Adipose tissue (tissue), 3 donors: Measurements from ENCODE around the gene CD300LF. TPM values are rescaled to one million over a fixed set of nuclear protein-coding genes. Genes with fewer than 3 reads are reported as not detected.

Experiments used
- H3K27ac ChIP-seq: one replicate; pipeline ENCODE4 v1.5.1; 2013; ENCODE audit warnings: low read depth, low read length
- WGBS, 3 donors: extraction: QIAGEN DNeasy Blood & Tissue Kit; methylation state at CpG; one replicate each; pipeline ENCODE4 v1.1.7; 2013; 5-methylcytosine and 5-hydroxymethylcytosine counted together
- polyA plus RNA-seq, 3 donors: library from polyadenylated mRNA; stranded (reverse); fragments of 200-250 nt; gene quantifications; one replicate each; pipeline ENCODE4 v1.2.3, GENCODE V29; 2013
- donor health status: healthy with polysubstance abuse.
- donor health status: Bipolar disorder and iron deficiency.
- donor health status: healthy.

CD300LF gene
- polyA plus RNA-seq, 3 donors: 0.36 to 2.3 (median 1.3) TPM

- 0 to 1% (median 0%) methylated on average over 66 to 90 of the region's 90 CpGs for WGBS, 3 donors
- H3K27ac ChIP-seq: no peak within 1 kb of the TSS
Measured at GRCh38 chr17:74748529-74749278, 36.0 kb upstream of the CD300LF start, which contains the start of gene NHERF1. Gene NHERF1, plus strand, starts transcription at chr17:74748628. Its CDS starts 219 bp downstream, at chr17:74748847.

- 0% methylated on average over 33 to 34 of the region's 34 CpGs for WGBS, 3 donors
Measured at GRCh38 chr17:74748279-74748528, 35.5 kb upstream of the CD300LF start.

GRCh38 chr17:74746922-74747321 is 34.2 kb upstream of the CD300LF start:
- no peak overlapping the region for H3K27ac ChIP-seq
- 24 to 49% (median 25%) methylated on average over 6 of the region's 6 CpGs for WGBS, 3 donors

More at GRCh38 chr17:74748279-74748528, 35.5 kb upstream of the CD300LF start:
- no peak overlapping the region for H3K27ac ChIP-seq

GRCh38 chr17:74746376-74746775 is 33.7 kb upstream of the CD300LF start:
- H3K27ac ChIP-seq: no peak overlapping the region
- 73 to 83% (median 76%) methylated on average over 5 of the region's 5 CpGs for WGBS, 3 donors

- 85 to 90% (median 89%) methylated on average over 8 of the region's 8 CpGs for WGBS, 3 donors
- H3K27ac ChIP-seq: no peak overlapping the region
Measured at GRCh38 chr17:74745548-74746177, 32.9 kb upstream of the CD300LF start.

- no peak overlapping the region for H3K27ac ChIP-seq
Measured at GRCh38 chr17:74744714-74745547, 32.2 kb upstream of the CD300LF start.

GRCh38 chr17:74744349-74744713 is 31.6 kb upstream of the CD300LF start:
- H3K27ac ChIP-seq: no peak overlapping the region
- 41 to 49% (median 47%) methylated on average over 2 of the region's 2 CpGs for WGBS, 3 donors

More at GRCh38 chr17:74744714-74745547, 32.2 kb upstream of the CD300LF start:
- 30 to 41% (median 37%) methylated on average over 23 to 24 of the region's 24 CpGs for WGBS, 3 donors

- no peak overlapping the region for H3K27ac ChIP-seq
- WGBS, 3 donors: 32 to 82% (median 82%) methylated on average over 2 of the region's 2 CpGs
Measured at GRCh38 chr17:74743755-74744154, 31.0 kb upstream of the CD300LF start.

GRCh38 chr17:74742978-74743545 is 30.3 kb upstream of the CD300LF start:
- no peak overlapping the region for H3K27ac ChIP-seq
- 89 to 90% (median 89%) methylated on average over 9 of the region's 9 CpGs for WGBS, 3 donors

- 28 to 50% (median 31%) methylated on average over 4 of the region's 4 CpGs for WGBS, 3 donors
- no peak overlapping the region for H3K27ac ChIP-seq
Measured at GRCh38 chr17:74742153-74742515, 29.4 kb upstream of the CD300LF start.

GRCh38 chr17:74740641-74741387 is 28.1 kb upstream of the CD300LF start:
- WGBS, 3 donors: 79 to 81% (median 79%) methylated on average over 17 of the region's 17 CpGs
- H3K27ac ChIP-seq: no peak overlapping the region

GRCh38 chr17:74740173-74740572 is 27.4 kb upstream of the CD300LF start:
- 56 to 89% (median 60%) methylated on average over 6 of the region's 6 CpGs for WGBS, 3 donors
- H3K27ac ChIP-seq: no peak overlapping the region

GRCh38 chr17:74739227-74739831 is 26.6 kb upstream of the CD300LF start:
- 61 to 76% (median 68%) methylated on average over 12 of the region's 12 CpGs for WGBS, 3 donors
- H3K27ac ChIP-seq: no peak overlapping the region

- 24 to 38% (median 27%) methylated on average over 16 of the region's 16 CpGs for WGBS, 3 donors
- no peak overlapping the region for H3K27ac ChIP-seq
Measured at GRCh38 chr17:74738051-74738996, 25.6 kb upstream of the CD300LF start.

- 2 to 7% (median 3%) methylated on average over 31 to 38 of the region's 38 CpGs for WGBS, 3 donors
- H3K27ac ChIP-seq: no peak overlapping the region
Measured at GRCh38 chr17:74737299-74738050, 24.8 kb upstream of the CD300LF start.
